Prostate gland (tissue), 2 donors: ENCODE data around the gene WDR35. TPM values are rescaled to one million over a fixed set of nuclear protein-coding genes. Genes with fewer than 3 reads are reported as not detected.
"Not testable (repeated sequence)": the region's sequence is repeated elsewhere in the genome, so short reads cannot be mapped to it uniquely, and the experiment has no call there.

ENCODE experiments used
- DNase-seq: peaks from one replicate; pipeline ENCODE4 v3.0.0-alpha.2; 2019; ENCODE audit warnings: low spot score
- H3K27ac ChIP-seq, 2 donors: fragments of 200-600 bp; sonication (generic); 2 replicates each; pipeline ENCODE4 v1.5.1; 2017 to 2019
- H3K27me3 ChIP-seq: fragments of 200-600 bp; sonication (generic); replicated peaks from 2 replicates; pipeline ENCODE4 v1.5.1; 2019; ENCODE audit not compliant: insufficient read depth
- H3K36me3 ChIP-seq, 2 donors: fragments of 200-600 bp; sonication (generic); 1 replicate in 1 of 2; 2 replicates in 1 of 2; pipeline versions ENCODE4 v1.5.1 to v1.8.1; 2017 to 2019
- H3K4me1 ChIP-seq: fragments of 200-600 bp; sonication (generic); replicated peaks from 2 replicates; pipeline ENCODE4 v1.5.1; 2019
- H3K4me3 ChIP-seq, 2 donors: fragments of 200-600 bp; sonication (generic); 2 replicates each; pipeline ENCODE4 v1.5.1; 2017 to 2019
- H3K9me3 ChIP-seq: fragments of 200-600 bp; sonication (generic); 2 replicates; pipeline ENCODE4 v1.5.1; 2017
- CTCF ChIP-seq, 4 experiments: fragments of 200-600 bp in 2 of 4; fragments of 450-650 bp in 2 of 4; sonication (generic) in 2 of 4; IDR thresholded peaks; 1 replicate in 3 of 4; 2 replicates in 1 of 4; pipeline ENCODE4 v1.5.1; 2016 to 2019; ENCODE audit warnings: antibody characterized with exemption in 4 of 4, mild to moderate bottlenecking in 2 of 4, moderate library complexity in 2 of 4
- POLR2A ChIP-seq: fragments of 450-650 bp; IDR thresholded peaks from one replicate; pipeline ENCODE4 v1.6.1; 2016; ENCODE audit warnings: antibody characterized with exemption, mild to moderate bottlenecking
- POLR2AphosphoS5 ChIP-seq: sonication (generic); formaldehyde crosslinking; IDR thresholded peaks from one replicate; pipeline ENCODE4 v1.6.1; 2017; ENCODE audit warnings: antibody characterized with exemption
- WGBS: methylation state at CpG from one replicate; pipeline ENCODE4 v1.1.5; 2018; 5-methylcytosine and 5-hydroxymethylcytosine counted together
- intact Hi-C: fragments of 100-400 bp; cut with DNase I; formaldehyde crosslinking; loops from one replicate; pipeline ENCODE4 v1.14.2; 2022
- total RNA-seq, 2 donors: library from RNA; depleted of rRNA; stranded (reverse); fragments of >200 nt; gene quantifications; one replicate each; pipeline ENCODE4 v1.1.0, GENCODE V29; 2016

WDR35 gene
- total RNA-seq, 2 donors from 2014 or later: 9.2 to 10.1 TPM

DNA sequence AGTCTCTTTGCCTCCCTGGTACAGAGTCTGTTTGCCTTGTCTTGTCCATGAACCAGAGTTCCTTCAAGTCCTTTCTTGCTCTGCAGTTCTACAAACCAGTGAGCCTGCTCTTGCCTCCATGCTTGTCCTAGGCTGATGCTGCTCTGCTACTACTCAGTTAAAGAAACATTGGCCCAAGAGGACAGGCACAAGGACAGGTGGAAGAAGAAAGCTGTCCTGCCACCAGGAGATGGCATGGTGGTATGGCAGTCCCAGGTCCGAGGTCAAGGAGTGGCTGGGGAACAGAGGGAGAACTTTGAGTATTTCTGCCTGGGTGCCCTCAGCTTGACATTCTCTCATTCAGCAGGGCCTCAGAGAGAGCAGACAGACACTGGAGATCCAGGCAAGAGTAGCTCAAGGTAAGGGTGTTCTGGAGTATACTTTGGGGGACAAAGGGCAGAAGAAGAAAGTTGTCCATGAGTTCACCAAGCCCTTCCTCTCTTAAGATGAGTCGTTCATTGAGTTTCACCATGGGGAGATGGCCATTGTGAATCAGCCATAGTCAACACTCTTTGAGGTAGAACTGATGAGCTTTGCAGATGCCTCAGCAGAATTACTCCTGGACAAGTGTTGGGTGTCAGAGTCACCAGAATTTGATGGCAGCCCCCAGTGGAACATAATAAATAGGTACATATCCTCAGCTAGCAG, 108.5 kb downstream of the WDR35 start:
- no peak overlapping the region for H3K4me3 ChIP-seq

DNA sequence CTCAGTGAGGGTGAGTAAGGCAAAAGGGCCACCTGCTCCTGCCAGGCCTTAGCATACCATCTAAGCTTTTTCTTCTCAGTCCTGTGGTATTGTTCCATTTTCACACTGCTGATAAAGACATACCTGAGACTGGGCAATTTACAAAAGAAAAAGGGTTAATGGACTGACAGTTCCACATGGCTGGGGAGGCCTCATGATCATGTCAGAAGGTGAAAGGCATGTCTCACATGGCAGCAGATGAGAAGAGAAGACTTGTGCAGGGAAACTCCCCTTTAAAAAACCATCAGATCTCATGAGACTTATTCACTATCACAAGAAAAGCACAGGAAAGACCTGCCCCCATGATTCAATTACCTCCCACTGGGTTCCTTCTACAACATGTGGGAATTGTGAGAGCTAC, 109.7 kb downstream of the WDR35 start:
- DNase-seq, H3K27ac ChIP-seq, H3K4me1 ChIP-seq, H3K36me3 ChIP-seq, intact Hi-C loops, H3K27me3 ChIP-seq, H3K4me3 ChIP-seq, H3K9me3 ChIP-seq: not testable (repeated sequence)

More for the DNA sequence above, 108.5 kb downstream of the WDR35 start:
- Histone ChIP-seq H3K4me1 (no peaks in the 10 kb centered on the region), H3K27ac (no peak overlapping the region), H3K27me3 (no peaks in the 10 kb centered on the region), H3K9me3 (no peaks in the 10 kb centered on the region), H3K36me3 (no peaks in the 10 kb centered on the region)
- WGBS: 66% methylated on average over 2 of the region's 2 CpGs
- peak; percentile 0 for DNase-seq
- no peak for TF ChIP-seq CTCF (IDR thresholded peaks at IDR 0.05)
- TF ChIP-seq POLR2A: no peak
- TF ChIP-seq POLR2AphosphoS5: no peak
- intact Hi-C loops: no loop called here

- no peak for DNase-seq
- Histone ChIP-seq H3K27me3 (no peaks in the 10 kb centered on the region), H3K27ac (no peak overlapping the region), H3K4me3 (no peak overlapping the region), H3K36me3 (no peaks in the 10 kb centered on the region), H3K9me3 (no peaks in the 10 kb centered on the region), H3K4me1 (no peaks in the 10 kb centered on the region)
- intact Hi-C loops: no loop called here
- no peak for TF ChIP-seq CTCF (IDR thresholded peaks at IDR 0.05)
- 100% methylated on average over 3 of the region's 3 CpGs for WGBS
Measured at GRCh38 chr2:19879120-19879519, 110.8 kb downstream of the WDR35 start.

DNA sequence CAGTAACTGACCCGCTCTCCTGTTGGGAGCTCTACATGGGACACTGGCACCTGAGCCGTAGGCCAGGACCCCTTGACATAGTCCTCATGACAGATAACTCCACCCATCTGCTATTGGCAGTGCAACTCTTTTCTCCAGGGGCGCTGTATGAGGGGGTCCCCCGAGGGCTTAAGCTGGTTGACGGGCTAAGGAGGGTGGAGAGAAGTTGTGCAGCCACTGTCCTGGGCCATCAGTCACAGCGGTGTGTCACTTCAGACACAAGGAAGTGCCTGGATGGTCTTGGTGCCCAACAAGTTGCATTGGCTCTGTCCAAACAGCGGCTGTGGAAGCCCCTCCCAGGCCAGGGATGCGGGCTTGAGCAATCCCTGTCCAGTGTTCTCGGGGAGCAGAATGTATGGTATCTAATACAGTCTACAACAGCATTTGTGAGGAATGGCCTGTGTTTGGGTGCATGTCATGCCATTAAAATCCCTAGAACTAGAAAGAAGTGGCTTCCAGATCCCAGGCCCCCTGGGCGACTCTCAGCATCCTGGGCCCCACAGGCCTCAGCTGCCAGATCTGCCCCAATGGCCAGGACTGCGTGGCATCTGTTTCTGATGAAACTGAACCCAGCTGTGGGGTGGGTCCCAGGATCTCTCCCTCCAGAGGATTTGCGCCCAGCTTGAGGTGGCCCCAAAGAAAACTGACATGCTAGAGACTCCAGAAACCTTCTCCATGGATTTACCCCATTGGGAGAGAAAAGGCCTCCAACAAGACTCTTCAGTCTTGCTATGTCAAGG, 111.4 kb downstream of the WDR35 start:
- no peak for DNase-seq
- no peaks in the 10 kb centered on the region for H3K27me3 ChIP-seq
- H3K4me3 ChIP-seq: no peak overlapping the region
- WGBS: 97% methylated on average over 12 of the region's 12 CpGs
- no peaks in the 10 kb centered on the region for H3K36me3 ChIP-seq
- no peak overlapping the region for H3K27ac ChIP-seq
- no peak for TF ChIP-seq POLR2A
- no peak for TF ChIP-seq POLR2AphosphoS5
- no peak for TF ChIP-seq CTCF (IDR thresholded peaks at IDR 0.05)
- no peaks in the 10 kb centered on the region for H3K4me1 ChIP-seq
- H3K9me3 ChIP-seq: no peaks in the 10 kb centered on the region
- intact Hi-C loops: no loop called here

- DNase-seq: no peak
- no peaks in the 10 kb centered on the region for H3K9me3 ChIP-seq
- intact Hi-C loops: no loop called here
- no peak overlapping the region for H3K27ac ChIP-seq
- TF ChIP-seq POLR2AphosphoS5 (no peak), CTCF (IDR thresholded peaks at IDR 0.05) (no peak)
- no peaks in the 10 kb centered on the region for H3K36me3 ChIP-seq
- WGBS: 55% methylated on average over 4 of the region's 4 CpGs
- no peaks in the 10 kb centered on the region for H3K4me1 ChIP-seq
- H3K27me3 ChIP-seq: no peaks in the 10 kb centered on the region
- H3K4me3 ChIP-seq: no peak overlapping the region
Measured at GRCh38 chr2:19876751-19877150, 113.2 kb downstream of the WDR35 start.
